Amygdala (tissue), 56 donors: ENCODE results near the gene CCIN.

Source experiments
- DNase-seq, 56 donors: peaks; one replicate each; lab custom pipeline; 2025; lab: John Stamatoyannopoulos, UW

Gene CCIN

GRCh38 chr9:36187414-36187813, 18.2 kb downstream of the CCIN start:
- no peak for DNase-seq

DNA sequence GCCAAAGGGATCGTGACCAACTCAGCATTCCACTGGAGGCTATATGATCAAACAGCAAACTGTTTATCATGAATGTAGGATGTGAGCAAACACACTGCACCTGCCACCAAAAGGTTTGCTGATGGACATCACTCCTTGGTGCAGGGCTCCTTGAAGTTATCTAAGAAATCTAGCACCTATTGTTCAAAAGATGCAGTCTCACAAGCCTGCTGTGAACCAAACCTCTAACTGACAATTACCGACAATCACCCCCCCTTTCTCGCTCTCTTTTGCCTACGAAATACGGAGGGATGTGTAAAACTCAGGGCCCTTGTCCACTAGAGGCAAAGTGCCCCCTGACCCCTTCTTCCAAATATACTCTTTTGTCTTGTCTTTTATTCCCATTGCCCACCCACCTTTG, 19.0 kb downstream of the CCIN start:
- no peak for DNase-seq

- peak in 1 of 56 donors; percentile 12 for DNase-seq
These were observed 20.8 kb downstream of the CCIN start for GRCh38 chr9:36189976-36190375.

DNA sequence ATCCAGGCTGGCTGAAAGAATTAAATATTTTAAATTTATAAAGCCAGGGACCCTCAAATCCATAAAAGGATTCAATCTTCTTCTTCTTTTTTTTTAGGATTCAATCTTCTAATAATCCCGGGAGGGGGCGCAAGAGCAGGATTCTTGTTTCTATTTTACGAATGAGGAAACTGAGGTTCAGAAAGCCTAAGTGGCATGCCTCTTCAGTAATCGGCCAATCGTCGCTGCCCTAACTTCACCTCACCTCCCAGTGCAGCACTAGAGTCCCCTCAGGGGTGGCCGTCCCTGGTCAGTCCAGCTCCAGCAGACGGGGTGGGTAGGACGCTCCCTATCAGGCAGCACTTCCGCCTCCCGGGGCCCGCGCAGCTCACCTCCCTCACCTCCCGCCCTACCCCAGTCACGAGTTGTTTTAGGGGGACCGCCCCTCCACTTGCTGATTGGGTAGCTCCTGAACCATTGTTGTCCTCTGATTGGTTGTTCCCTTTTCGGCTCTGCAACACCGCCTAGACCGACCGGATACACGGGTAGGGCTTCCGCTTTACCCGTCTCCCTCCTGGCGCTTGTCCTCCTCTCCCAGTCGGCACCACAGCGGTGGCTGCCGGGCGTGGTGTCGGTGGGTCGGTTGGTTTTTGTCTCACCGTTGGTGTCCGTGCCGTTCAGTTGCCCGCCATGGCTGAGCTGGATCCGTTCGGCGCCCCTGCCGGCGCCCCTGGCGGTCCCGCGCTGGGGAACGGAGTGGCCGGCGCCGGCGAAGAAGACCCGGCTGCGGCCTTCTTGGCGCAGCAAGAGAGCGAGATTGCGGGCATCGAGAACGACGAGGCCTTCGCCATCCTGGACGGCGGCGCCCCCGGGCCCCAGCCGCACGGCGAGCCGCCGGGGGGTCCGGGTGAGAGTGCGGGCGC, 21.5 kb downstream of the CCIN start, which contains the start of gene CLTA:
CLTA (plus strand) TSS at position 534 of the 902 bp plus-strand sequence; CDS start at position 670, 136 bp downstream.
- peak; percentile 53 to 99 (median 97) for DNase-seq

- peak in 5 of 56 donors; percentile 29 to 52 (median 37) for DNase-seq
These were observed 22.1 kb downstream of the CCIN start for GRCh38 chr9:36191290-36191645.

GRCh38 chr9:36191686-36192085, 22.5 kb downstream of the CCIN start:
- DNase-seq: no peak

- no peak for DNase-seq
These were observed 23.0 kb downstream of the CCIN start for GRCh38 chr9:36192196-36192595.

DNA sequence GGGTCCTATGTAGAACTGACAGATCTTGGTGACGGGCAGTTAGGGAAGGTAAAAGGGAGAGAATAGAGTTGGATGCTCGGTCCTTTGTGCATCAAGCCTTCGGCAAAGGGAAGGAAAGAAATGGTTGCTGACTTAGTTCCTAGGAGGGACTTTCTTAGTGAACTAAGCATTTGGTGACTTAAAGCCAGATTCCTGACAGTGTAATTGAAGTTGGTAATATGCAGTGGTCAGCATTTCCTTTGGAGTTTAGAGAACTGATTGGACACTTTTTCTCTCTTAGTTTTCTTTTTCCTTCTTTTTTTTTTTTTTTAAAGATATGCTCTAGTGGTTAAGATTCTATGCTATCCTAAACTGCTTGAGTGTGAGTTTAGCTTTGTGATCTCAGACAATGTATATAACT, 23.8 kb downstream of the CCIN start:
- no peak for DNase-seq

GRCh38 chr9:36194326-36195000, 25.3 kb downstream of the CCIN start:
- no peak for DNase-seq

DNA sequence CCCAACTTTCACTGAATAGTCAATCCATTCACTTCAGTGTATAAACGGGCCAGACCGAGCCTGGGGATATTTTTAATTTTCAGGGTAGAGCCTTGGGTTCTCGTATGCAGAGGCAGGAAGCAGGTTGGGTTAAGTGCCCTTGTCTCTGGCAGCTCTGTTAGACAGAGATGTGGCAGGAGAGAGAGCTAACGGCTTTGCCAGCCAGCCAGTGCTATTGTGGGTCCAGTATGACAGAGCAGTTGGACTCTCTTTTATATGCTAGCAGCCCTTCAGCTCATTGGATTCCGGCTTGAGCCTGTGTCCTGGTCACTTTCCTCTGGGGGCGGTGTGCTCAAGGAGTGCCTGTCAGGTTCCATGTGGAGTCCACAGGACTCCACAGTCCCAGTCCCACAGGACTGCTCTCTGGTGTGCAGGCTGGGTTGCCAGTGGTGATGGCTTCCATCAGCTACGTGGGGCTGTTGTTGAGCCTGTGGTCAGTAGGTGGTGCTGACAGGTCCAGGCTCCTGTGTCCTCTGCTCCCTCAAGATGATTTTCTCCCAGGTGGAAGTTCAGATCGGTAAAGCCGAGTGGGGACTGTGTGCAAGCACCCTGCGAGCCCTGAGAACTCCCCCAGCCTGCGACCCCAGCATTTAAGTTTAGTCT, 35.8 kb downstream of the CCIN start:
- peak in 2 of 56 donors; percentile 17 to 33 for DNase-seq

- peak in 31 of 56 donors; percentile 17 to 72 (median 38) for DNase-seq
These were observed 37.8 kb downstream of the CCIN start for GRCh38 chr9:36207016-36207415.

DNA sequence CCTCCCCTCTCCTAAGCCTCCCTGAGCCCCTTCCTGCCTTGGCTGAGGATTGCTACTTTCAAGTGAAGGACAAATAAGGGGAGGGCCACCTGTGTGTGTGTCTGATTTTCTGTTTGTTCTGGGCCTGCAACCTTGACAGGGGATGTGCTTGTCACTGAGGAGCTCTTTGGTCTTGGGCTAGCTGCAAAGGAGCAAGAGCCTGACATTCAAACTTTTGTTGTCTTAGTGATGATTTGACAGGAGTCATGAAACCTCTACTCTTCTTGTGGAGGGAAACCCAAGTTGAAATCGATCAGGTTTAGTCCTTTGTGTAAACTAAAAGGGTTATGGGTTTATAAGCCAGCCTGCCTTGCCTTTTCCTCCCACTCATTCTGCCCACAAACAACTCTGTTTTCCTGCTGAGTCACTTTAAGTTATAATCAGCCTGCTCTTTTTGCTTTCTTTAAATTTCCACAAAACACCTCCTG, 38.4 kb downstream of the CCIN start:
- DNase-seq: no peak

- DNase-seq: no peak
These were observed 39.5 kb downstream of the CCIN start for GRCh38 chr9:36208521-36209253.

DNA sequence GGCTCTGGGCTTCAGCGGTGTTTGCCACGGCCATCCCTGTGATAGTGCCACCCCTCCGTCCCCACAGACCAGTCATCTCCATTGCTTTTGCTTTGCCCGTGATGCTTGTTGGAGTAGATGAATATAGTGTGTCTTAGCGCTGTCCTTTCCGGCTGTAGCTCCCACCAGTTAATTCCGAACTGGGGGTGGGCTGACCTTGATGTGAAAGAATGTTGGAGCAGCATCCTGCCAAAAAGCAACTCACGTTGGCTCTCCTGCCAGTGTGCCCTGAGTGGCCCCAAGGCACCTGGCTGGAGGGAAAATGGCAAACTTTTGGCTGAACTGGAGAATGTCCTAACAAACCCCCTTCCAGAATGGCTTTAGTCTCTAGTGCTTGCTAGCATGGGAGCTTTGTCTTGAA, 41.5 kb downstream of the CCIN start:
- no peak for DNase-seq

- DNase-seq: no peak
These were observed 42.3 kb downstream of the CCIN start for GRCh38 chr9:36211510-36211909.

- DNase-seq: no peak
These were observed 44.2 kb downstream of the CCIN start for GRCh38 chr9:36213387-36213786.

GRCh38 chr9:36213989-36214388, 44.8 kb downstream of the CCIN start:
- peak in 1 of 56 donors; percentile 29 for DNase-seq

DNA sequence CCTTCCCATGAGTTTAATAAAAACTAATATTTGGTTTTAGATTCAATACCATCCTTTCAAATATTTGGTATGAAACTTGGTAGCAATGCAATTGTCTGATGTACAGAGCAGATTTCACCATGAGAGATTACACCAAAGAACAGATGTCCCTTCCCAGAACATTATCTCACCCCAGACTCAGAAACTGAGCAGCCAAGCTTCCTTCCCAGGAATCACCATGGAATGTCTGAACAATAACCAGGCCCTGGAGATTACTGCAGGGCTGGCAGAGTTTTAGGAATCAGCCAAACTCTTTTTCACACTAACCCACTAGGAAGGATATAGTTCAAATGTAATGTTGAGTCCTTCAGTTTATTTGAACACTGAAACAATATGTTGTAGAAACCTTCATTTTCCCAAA, 45.4 kb downstream of the CCIN start:
- DNase-seq: no peak

GRCh38 chr9:36217256-36217968, 48.2 kb downstream of the CCIN start:
- DNase-seq: peak in 1 of 56 donors; percentile 20

DNA sequence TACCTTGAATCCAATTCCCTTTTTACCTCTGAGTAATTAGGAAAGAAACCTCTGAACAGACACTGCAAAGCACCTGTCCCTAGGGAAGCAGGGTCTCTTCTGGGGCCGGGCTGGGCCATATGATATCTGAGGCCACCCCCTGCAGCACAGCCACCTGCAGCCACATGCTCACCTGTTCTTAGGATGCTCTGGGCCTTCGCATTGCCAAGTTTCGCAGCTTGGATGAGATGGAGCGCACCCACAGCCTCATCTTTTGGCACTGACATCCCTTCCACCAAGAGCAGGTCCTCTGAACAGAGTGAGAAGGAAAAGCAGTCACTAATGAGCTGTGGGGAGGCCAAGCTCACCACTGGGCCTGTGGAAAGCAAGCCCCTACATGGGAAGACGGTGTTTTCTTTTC, 48.8 kb downstream of the CCIN start:
- no peak for DNase-seq
